ENCODE measurements around the gene TMEM164. TPM values are rescaled to one million over a fixed set of nuclear protein-coding genes. Genes with fewer than 3 reads are reported as not detected.
A peak's percentile ranks its signal among the peaks of the same experiment; 100 is the strongest.

TMEM164 gene
- total RNA-seq, 1 donor from 2014 or later = 76.3 TPM

DNA sequence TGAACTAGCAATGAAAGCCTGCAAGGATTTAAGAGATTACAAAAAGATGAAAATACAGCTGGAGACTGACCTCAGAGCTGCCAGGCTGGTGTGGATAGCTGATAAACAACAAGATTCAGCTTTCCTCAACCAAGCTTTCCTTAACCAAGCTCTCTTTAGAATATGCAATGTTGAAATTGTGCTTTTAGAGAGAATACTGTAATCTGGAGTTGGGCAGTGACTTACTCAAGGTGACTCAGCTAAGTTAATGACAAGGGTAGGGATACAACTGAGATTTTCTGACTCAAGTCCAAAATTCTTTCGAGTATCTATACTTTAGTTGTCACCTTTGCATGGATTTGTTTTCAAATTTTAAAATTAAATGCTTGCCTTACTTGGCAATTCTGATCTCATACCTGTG, 217.0 kb downstream of the TMEM164 start:
- Mint-ChIP-seq H3K27me3 (no peaks in the 10 kb centered on the region), H3K4me3 (no peak overlapping the region), H3K36me3 (peaks cover 5% of the 10 kb centered on the region), H3K27ac (no peak overlapping the region), H3K9me3 (no peaks in the 10 kb centered on the region), H3K4me1 (ENCODE audit: unreplicated experiment) (no peaks in the 10 kb centered on the region)
- DNase-seq (ENCODE audit: extremely low spot score, unreplicated experiment) = no peak
- no peak for TF ChIP-seq CTCF (conservative IDR thresholded peaks at IDR 0.05)

DNA sequence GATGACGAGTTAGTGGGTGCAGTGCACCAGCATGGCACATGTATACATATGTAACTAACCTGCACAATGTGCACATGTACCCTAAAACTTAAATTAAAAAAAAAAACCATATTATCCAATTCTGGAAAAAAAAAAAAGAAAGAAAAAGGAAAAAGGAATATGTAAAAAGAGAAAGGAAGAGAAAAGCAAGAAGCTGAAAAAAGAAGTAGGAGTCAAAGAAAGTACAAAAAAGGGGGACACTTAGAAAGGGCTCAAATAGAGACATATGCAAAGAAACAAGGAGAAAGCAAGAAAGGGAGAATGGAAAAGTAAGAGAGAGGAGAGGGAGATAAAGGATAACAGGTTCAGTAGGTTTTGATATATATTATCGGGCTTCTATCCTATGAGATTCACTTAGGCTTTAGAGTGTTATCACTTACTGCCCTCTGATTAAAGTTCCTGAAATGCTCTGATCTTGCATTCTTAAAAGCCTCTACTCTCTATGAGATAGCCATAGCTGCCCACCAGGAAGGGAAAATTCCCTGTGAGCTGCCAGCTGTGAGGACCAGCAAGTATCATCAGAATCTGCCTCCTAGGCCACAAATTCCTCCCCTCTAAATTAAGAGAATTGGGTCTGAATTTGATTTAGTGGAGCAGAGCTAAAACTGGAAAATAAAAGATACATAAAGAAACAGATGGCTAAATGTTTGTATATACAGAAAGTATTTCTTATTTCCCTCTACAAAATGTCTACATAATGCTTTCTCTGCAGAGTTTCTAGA, 219.8 kb downstream of the TMEM164 start:
- H3K9me3 Mint-ChIP-seq = no peaks in the 10 kb centered on the region
- DNase-seq (ENCODE audit: extremely low spot score, unreplicated experiment) = no peak
- TF ChIP-seq CTCF (conservative IDR thresholded peaks at IDR 0.05) = no peak
- H3K36me3 Mint-ChIP-seq = no peaks in the 10 kb centered on the region
- H3K27me3 Mint-ChIP-seq = no peaks in the 10 kb centered on the region
- H3K4me1 Mint-ChIP-seq (ENCODE audit: unreplicated experiment) = peaks cover 13% of the 10 kb centered on the region
- no peak overlapping the region for H3K27ac Mint-ChIP-seq
- H3K4me3 Mint-ChIP-seq = no peak overlapping the region

GRCh38 chrX:110224926-110225617, 222.2 kb downstream of the TMEM164 start:
- H3K4me3 Mint-ChIP-seq = no peak overlapping the region
- no peak overlapping the region for H3K27ac Mint-ChIP-seq
- H3K36me3 Mint-ChIP-seq = no peaks in the 10 kb centered on the region
- peaks cover 31% of the 10 kb centered on the region for H3K4me1 Mint-ChIP-seq (ENCODE audit: unreplicated experiment)
- no peaks in the 10 kb centered on the region for H3K9me3 Mint-ChIP-seq
- DNase-seq (ENCODE audit: extremely low spot score, unreplicated experiment) = no peak
- TF ChIP-seq CTCF (conservative IDR thresholded peaks at IDR 0.05) = no peak
- no peaks in the 10 kb centered on the region for H3K27me3 Mint-ChIP-seq

GRCh38 chrX:110226931-110227330, 224.0 kb downstream of the TMEM164 start:
- no peaks in the 10 kb centered on the region for H3K27me3 Mint-ChIP-seq
- H3K36me3 Mint-ChIP-seq = peaks cover 13% of the 10 kb centered on the region
- TF ChIP-seq CTCF (conservative IDR thresholded peaks at IDR 0.05) = no peak
- H3K27ac Mint-ChIP-seq = no peak overlapping the region
- H3K4me1 Mint-ChIP-seq (ENCODE audit: unreplicated experiment) = peaks cover 31% of the 10 kb centered on the region
- H3K9me3 Mint-ChIP-seq = no peaks in the 10 kb centered on the region
- no peak overlapping the region for H3K4me3 Mint-ChIP-seq
- no peak for DNase-seq (ENCODE audit: extremely low spot score, unreplicated experiment)

Small RNAs within 50 kb of the gene (microRNA-seq; reads per million reads assigned to microRNA genes)
- not detected for gene MIR3978
- gene MIR652 = 4,036 reads per million, percentile 90 among the genes with 10 or more reads in this experiment

Measured in type B pancreatic cell (in vitro differentiated cells).